Psoas muscle (tissue), 8 donors: ENCODE data around the gene AMBRA1. TPM values are rescaled to one million over a fixed set of nuclear protein-coding genes. Genes with fewer than 3 reads are reported as not detected.

Source experiments
- ATAC-seq, 4 donors: fragments of 200-7000 bp; cut with Tn5 transposase; one replicate each; pipeline ENCODE4 v1.9.1; 2020; ENCODE audit warnings: moderate library complexity in 3 of 4, mild to moderate bottlenecking in 2 of 4
- DNase-seq, 2 donors: peaks; one replicate each; pipeline ENCODE4 v3.0.0-alpha.2; 2020
- H3K27ac ChIP-seq: fragments of 200-600 bp; one replicate; pipeline ENCODE4 v1.8.0; 2022
- H3K27me3 ChIP-seq, 3 donors: fragments of 200-600 bp in 1 of 3; one replicate each; pipeline versions ENCODE4 v1.6.1 to v1.8.0; 2013 to 2022; ENCODE audit warnings: low read length in 2 of 3, mild to moderate bottlenecking in 2 of 3, moderate library complexity in 1 of 3; ENCODE audit not compliant: insufficient read depth in 3 of 3
- H3K36me3 ChIP-seq, 2 donors: fragments of 200-600 bp in 1 of 2; one replicate each; pipeline versions ENCODE4 v1.6.1 to v1.8.0; 2013 to 2022; ENCODE audit warnings: low read depth in 1 of 2, mild to moderate bottlenecking in 1 of 2, moderate library complexity in 1 of 2; ENCODE audit not compliant: insufficient read depth in 1 of 2
- H3K4me1 ChIP-seq: fragments of 200-600 bp; one replicate; pipeline ENCODE4 v1.8.0; 2022
- H3K4me3 ChIP-seq: fragments of 200-600 bp; one replicate; pipeline ENCODE4 v1.8.0; 2022; ENCODE audit warnings: mild to moderate bottlenecking
- H3K9me3 ChIP-seq: fragments of 200-600 bp; one replicate; pipeline ENCODE4 v1.8.0; 2022
- CTCF ChIP-seq: fragments of 200-600 bp; IDR thresholded peaks from one replicate; pipeline ENCODE4 v1.8.0; 2022; ENCODE audit warnings: antibody characterized with exemption
- WGBS, 3 donors: extraction: QIAGEN DNeasy Blood & Tissue Kit; methylation state at CpG; one replicate each; pipeline versions ENCODE4 v1.1.6 to v1.1.7; 2013; 5-methylcytosine and 5-hydroxymethylcytosine counted together
- intact Hi-C, 2 donors: fragments of 100-400 bp; cut with DNase I; formaldehyde crosslinking; loops; one replicate each; pipeline versions ENCODE4 v1.11.0 to v1.14.2; 2022
- polyA plus RNA-seq, 3 donors: library from polyadenylated mRNA; stranded (reverse); fragments of 200-250 nt; gene quantifications; one replicate each; pipeline ENCODE4 v1.2.3, GENCODE V29; 2013
- total RNA-seq, 4 donors: library from RNA; stranded (reverse); fragmentation: NEBNext Ultra II Directional in 2 of 4; extraction: Animal tissue kit (Norgen Biotek cat#: 25700) in 2 of 4; gene quantifications; one replicate each; pipeline versions ENCODE4 v1.2.1 to v1.2.4, GENCODE V29; 2021 to 2023
- donor health status: healthy with polysubstance abuse.
- donor health status: DM: no; HTN: no; CAD: no; lungs with moderate emphysema.
- donor health status: Bipolar disorder and iron deficiency.
- donor health status: healthy.
- donor health status: DM: yes; HTN: yes; CAD: no.
- donor health status: DM: no; HTN: no; CAD: no.
- donor health status: DM: no; HTN: no; CAD: no.
- donor health status: DM: yes; HTN: yes; CAD: no.

Gene AMBRA1
- total and polyA plus RNA-seq, 7 donors = 5.1 to 23.5 (median 10.8) TPM

- TF ChIP-seq CTCF = no peak
- WGBS, 3 donors = 92 to 94% (median 94%) methylated on average over 4 of the region's 4 CpGs
Observed at GRCh38 chr11:46452918-46453517, 140.8 kb downstream of the AMBRA1 start.

GRCh38 chr11:46451759-46452158 lies 142.1 kb downstream of the AMBRA1 start:
- intact Hi-C loops = no loop called here
- Histone ChIP-seq H3K9me3 (no peaks in the 10 kb centered on the region), H3K4me1 (peaks cover 2% of the 10 kb centered on the region), H3K36me3 (no peaks in the 10 kb centered on the region), H3K4me3 (no peak overlapping the region), H3K27me3 (no peaks in the 10 kb centered on the region), H3K27ac (no peak overlapping the region)
- DNase-seq = no peak
- TF ChIP-seq CTCF = no peak
- ATAC-seq = no peak

More at GRCh38 chr11:46452918-46453517, 140.8 kb downstream of the AMBRA1 start:
- peaks cover under 1% of the 10 kb centered on the region for H3K4me1 ChIP-seq
- DNase-seq (no peak), ATAC-seq (no peak)
- intact Hi-C loops = no loop called here
- H3K4me3 ChIP-seq = no peak overlapping the region
- no peak overlapping the region for H3K27ac ChIP-seq
- H3K36me3 ChIP-seq = no peaks in the 10 kb centered on the region
- H3K27me3 ChIP-seq = no peaks in the 10 kb centered on the region
- no peaks in the 10 kb centered on the region for H3K9me3 ChIP-seq

- Histone ChIP-seq H3K4me1 (peaks cover 10% of the 10 kb centered on the region), H3K36me3 (no peaks in the 10 kb centered on the region), H3K27ac (no peak overlapping the region), H3K9me3 (no peaks in the 10 kb centered on the region), H3K27me3 (no peaks in the 10 kb centered on the region), H3K4me3 (no peak overlapping the region)
- TF ChIP-seq CTCF = no peak
- 79 to 83% (median 81%) methylated on average over 3 of the region's 3 CpGs for WGBS, 3 donors
- intact Hi-C loops = no loop called here
- ATAC-seq (no peak), DNase-seq (no peak)
Observed at GRCh38 chr11:46450846-46451477, 142.9 kb downstream of the AMBRA1 start.

- H3K4me1 ChIP-seq = peaks cover 12% of the 10 kb centered on the region
- no peak for TF ChIP-seq CTCF
- H3K9me3 ChIP-seq = no peaks in the 10 kb centered on the region
- H3K4me3 ChIP-seq = no peak overlapping the region
- intact Hi-C loops = no loop called here
- no peak overlapping the region for H3K27ac ChIP-seq
- no peaks in the 10 kb centered on the region for H3K27me3 ChIP-seq
- peaks cover 0 to 10% of the 10 kb centered on the region in 2 donors for H3K36me3 ChIP-seq
- WGBS, 3 donors = 95 to 100% (median 97%) methylated on average over 2 of the region's 2 CpGs
- ATAC-seq (no peak), DNase-seq (no peak)
Observed at GRCh38 chr11:46447544-46447943, 146.3 kb downstream of the AMBRA1 start.
